Muscle of arm (tissue), 12 donors: ENCODE results near the gene P3H4. TPM values are rescaled to one million over a fixed set of nuclear protein-coding genes. Genes with fewer than 3 reads are reported as not detected.
"Not testable (repeated sequence)": the region's sequence is repeated elsewhere in the genome, so short reads cannot be mapped to it uniquely, and the experiment has no call there.

Experiments used
- DNase-seq: peaks from one replicate; pipeline ENCODE4 v3.0.0-alpha.2; 2013
- polyA plus RNA-seq, 12 donors: library from polyadenylated mRNA; unstranded; fragments of 120-200 nt; gene quantifications; one replicate each; pipeline ENCODE4 v1.2.1, GENCODE V29; 2013; ENCODE audit not compliant: insufficient read length in 12 of 12

The P3H4 gene
- polyA plus RNA-seq, 12 donors: 31.4 to 49.8 (median 35.8) TPM; not detected in 1

DNA sequence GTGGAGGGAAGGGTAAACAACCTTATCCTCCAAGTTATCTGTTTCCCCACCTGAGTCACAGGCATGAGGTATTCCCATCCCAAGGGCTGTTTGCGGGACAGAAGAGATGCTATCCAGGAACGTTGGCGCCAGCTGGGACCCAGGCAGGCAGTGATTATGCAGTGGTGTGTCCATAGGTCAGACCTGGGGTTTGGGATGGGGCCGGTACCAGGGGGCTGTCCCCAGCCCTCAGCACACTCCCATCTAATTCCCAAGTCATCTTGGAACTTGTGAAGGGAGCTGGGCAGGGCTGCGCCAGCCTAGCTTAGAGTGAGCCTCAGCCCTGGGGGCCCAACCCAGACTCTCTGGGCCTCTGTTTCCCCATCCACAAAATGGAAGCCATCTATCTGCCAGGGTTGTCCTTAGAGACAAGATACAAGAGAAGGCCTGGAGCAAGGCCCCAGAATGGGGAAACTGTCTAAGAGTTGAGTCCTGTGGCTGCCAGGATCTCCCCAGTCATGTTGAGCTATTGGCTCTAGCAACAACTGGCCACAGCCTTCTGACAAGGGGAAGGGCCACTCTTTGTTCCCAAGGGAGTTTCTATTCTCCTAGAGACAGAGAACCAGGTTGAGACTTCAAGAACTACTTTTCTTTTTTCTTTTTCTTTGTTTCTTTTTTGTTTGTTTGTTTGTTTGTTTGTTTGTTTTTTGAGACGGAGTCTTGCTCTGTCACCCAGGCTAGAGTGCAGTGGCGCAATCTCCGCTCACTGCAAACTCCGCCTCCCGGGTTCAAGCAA, 15.4 kb downstream of the P3H4 start:
- no peak for DNase-seq

DNA sequence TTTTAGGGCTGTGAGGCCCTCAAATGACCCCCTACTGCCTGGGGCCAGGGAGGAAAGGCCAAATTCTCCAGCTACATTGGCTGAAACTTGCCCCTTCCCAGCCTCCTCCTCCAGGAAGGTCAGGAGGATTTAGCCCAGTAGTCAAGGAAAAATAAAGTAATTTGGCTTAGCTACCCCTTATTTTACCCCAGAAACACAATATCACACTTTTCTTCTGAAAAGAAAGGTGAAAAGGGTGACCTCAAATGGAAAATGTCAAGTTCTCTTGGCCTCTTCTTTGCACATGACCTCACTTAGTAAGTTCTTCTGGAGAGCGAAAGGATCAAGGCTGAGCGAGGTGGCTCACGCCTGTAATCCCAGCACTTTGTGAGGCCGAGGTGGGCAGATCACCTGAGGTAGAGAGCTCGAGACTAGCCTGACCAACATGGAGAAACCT, 17.2 kb downstream of the P3H4 start:
- no peak for DNase-seq

DNA sequence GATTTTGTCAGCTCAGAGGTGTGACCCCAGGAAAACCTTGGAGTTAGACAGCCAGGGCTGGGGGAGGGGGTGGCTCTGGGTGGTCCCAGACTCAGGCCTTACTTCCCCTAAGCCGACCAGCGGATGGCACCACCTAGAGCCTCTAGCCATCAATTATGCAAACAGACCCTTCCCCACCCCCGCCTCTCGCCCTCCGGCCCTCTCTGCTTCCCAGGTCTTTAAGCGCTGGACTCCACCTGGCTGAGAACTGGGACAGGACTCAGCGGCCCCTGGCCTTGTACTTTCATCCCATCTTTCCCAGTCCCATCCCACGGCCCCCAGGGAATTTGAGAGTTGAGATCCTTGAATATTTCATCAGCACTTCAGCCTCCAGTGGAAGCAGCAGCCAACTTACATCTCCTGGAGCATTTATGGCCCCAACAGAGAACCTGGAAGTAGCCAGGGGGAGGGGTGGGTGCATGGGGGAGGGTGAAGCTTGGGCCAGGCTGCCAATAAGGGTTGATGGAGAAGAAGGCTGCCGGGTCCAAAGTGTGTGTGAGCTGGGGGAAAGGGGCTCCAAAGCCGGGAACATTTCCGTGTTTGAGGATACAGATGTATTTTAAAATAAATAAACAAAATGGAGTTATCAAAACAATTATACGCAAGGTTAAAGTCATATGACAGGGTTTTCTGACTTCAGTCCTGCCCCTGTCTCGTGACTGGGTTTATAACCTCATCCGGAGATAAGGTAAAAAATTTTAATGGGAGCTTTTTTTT, 17.8 kb downstream of the P3H4 start:
- DNase-seq: no peak

DNA sequence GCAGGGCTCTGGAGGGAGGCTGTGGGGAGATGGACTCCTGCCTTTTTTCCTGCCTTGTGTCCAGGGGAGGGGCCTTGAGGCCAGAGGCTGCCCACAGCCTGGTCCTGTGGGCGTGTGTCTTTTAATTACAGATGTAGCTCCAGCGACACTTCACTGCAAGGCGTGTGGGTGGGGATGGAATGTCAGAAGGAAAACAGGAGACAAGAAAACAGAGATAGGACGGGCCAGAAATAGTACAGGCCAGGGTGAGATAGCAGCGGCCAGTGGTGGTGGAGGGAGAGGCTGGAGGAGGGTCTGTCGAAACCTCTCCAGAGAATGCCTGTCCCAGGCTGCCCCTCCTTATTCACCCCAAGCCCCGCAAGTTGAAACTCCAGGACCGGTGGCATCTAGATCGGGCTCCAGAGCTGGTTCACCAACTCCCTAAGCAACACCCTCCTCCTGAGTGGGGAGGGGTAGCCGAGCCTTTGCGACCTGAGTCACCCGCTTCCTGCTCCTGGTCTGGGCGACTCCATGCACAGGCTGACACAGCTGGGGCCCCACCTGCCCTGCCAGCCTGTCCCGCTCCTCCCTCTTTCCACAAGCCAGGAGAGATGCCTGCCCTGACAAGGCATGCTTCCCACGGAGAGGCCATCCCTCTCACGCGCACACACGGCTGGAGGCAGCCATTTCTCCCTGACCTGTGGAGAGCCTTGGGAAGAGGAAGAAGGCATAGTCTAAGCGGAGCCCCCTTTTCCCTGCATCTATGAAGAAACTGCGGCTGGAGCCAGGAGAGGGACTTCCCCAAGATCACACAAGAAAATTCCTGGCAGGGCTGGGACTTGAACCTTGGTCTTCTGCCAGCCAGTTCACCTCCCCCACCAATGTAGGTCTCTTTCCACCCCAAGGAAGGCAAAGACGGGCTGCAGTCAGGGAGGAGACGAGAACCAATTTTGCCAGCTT, 18.6 kb downstream of the P3H4 start:
- no peak for DNase-seq

DNA sequence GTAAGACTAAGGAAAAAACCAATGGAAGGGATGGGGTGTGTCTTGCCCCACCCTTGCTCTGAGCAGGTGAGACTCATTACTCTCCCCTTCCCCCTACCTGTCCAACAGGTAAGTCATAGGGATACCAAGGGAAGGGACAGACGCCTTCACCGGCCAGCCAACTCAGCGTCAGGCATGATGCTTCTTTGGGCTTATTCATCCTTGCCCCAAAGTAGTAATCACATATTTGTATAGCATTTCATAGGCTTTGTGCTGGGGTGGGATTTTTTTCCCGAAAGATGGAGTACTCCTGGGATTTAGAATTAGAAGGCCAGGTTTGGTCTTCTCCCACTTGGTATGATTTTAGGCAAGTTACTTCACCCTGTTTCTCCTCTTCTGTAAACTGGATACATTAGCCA, 24.7 kb downstream of the P3H4 start:
- DNase-seq: no peak

DNA sequence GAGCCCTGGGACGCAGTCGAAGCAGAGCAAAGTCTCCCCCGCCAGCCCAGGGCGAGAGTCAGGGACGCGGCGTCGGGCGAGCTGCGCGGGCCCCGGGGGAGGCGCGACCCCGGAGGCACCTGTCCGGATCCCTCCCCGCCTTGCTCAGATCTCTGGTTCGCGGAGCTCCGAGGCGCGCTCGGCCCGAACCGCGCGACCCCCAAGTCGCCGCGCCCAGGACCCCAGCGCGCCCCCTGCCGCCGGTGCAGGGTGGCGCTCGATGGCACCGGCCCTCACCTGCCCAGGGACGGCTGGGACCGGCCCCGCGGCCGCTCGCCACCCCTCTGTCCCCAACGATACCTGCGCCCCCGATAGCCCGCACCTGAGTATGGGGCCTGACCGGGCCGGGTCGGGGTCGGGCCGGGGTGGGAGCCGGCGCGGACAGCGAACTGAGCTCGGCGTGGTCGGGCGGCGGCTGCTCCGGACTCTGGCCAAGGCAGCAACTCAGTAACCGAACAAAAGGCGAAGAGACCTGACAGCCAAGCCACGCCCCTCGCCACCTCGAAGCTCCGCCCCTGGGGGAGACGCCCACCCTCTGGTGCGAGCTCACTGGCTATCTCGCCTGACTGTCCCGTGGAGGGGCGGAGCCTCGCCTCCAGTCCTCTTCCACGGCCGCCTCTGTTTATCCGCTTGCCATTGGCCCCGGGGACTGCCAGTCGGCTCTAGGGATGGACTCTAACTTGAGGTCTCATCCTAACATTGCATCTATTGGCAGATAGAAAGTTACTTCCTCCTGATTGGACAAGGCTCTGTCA, 25.3 kb downstream of the P3H4 start, which contains the start of gene JUP:
JUP (minus strand) TSS at position 485 of the 794 bp plus-strand sequence. CDS start 14,857 bp downstream, outside the sequence.
- DNase-seq: peak; percentile 97

DNA sequence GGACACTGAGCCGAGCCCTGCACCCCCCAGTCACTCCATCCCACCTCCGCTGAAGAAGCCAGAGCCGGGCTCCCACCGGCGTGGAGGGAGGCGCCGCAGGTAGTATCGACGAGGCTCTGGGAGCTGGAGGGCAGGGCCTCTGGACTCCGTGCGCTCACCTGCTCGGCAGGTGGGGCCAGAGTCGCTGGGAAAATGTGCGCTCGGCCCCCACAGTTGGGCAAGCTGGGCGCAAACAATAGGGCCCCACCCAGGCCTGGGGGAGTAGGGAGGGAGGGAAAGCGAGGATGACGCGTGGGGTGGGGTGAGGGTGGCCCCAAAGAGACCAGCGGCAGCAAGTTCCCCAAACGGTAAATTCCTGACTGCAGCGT, 25.9 kb downstream of the P3H4 start:
- DNase-seq: no peak

DNA sequence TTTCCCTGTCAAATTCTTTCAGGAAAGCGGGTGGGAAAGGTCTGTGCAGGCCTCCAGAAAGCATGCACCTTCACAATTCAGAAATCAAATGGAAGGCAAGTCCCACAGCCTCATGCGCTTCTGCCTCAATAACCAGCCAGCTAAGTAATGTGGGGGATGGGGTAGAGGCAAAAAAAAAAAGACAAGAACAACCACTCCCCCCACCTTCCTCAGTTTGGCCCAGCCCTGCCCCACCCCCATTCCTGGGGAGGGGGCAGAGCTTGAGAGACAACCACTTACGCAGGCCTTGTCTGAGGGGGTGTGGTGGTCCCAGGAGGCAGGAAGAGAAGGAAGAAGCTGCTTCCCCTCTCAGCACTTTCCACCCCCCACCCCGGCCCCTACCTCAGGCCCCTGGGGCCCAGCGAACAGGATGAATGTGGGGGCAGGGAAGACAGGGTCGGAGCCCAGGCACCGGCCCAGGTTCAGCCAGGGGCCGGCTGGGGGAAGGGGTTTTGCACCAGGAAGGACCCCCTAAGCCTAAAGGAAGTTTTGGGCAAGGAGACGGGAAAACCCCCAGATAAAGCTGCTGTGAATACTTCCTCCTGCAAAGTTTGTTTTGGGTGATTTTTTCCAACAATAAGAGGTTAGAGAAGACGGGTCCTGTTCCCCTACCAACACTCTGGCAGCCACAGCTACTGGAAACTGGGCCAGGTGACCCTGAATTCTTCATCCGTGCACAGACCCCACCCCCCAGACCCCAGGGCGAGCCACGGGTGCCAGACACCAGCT, 26.5 kb downstream of the P3H4 start:
- DNase-seq: peak; percentile 45

DNA sequence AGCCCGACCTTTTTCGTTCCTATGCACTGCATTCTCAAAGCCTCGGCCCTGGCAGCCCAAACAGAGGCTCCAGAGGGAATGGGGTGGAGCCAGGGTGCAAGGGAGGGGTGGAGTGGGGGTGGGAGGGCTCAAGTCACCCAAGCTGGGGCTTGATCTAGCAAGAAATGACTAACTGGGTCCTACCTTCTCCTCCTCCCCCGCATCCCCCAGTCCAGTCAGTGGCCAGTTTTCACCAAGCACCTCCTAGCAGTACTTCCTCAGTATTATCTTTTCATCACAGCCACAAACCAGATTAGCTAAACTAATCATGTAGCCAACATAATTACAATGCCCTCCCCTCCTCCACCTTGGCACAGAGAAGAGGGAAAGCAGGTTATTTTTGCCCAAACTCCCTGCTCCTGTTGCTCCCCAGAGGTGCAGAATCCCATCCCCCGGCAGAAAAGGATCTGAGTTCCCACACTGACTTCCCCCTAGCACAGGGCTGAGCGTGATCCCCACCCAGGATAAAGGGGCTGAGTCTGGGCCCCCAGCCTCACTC, 27.5 kb downstream of the P3H4 start:
- no peak for DNase-seq

DNA sequence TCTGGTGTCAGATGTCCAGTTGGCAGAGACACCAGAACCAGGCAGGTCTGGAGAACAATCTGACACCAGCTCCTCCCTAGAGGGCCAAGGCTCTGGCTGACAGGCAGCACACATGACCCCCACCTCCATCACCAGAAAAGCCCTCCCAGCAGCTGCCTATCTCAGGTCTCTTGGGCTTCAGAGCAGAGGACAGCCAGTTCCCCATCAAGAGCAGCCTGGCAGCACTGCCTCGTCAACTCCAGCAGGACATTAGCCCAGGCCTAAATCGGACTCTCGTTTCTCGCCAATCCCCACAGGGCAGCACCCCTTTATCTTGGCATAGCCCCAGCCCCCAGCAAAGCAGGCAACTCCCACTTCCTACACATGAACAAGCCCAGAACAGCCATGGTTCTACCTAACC, 29.6 kb downstream of the P3H4 start:
- DNase-seq: no peak

DNA sequence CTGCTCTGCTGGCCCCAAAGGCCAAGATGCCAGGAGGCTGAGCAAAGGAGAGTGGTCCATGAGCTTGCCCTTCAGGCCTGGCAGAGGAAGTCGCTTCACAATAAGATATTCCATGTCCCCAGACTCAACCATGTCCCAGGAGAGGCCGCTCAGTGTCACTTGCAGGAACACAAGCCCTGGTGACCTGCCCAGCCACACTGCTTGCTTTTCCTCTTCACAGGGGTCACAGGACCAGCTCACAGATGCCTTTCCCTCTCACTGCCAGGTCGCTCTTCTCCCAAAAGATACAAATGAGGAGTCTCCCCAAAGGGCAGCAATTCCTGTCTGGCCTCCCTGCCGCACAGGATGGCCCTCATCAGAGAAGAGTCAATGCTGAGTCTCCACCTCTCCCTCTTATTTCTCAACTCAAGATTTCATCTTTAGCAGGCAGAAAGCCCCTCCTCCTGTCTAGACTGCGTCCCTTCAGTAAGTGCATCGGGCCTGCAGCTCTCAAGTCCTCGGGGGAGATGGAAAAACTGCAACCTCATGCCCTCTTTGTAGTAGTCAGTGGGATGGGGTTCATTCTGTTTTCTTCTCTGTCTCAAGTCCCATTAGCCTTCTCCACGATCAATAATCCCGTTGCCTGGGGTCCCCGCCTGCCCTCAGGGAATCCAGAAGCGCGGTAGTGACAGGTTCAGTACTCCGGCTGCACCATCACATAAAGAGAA, 30.2 kb downstream of the P3H4 start:
- DNase-seq: no peak

DNA sequence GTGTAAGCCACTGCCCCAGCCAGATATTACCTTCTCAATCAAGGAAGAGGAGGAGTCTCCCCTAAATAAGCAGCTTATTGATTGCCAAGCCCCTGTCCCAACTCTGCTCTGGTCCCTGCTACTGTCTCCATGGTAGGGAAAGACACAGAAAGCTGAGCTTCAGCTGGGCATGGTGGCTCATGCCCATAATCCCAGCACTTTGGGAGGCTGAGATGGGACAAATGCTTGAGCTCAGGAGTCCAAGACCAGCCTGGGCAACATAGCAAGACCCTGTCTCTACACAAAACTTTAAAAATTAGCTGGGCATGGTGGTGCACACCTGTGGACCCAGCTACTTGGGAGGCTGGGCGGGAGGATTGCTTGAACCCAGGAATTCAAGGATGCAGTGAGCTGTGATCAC, 31.8 kb downstream of the P3H4 start:
- DNase-seq: no peak

DNA sequence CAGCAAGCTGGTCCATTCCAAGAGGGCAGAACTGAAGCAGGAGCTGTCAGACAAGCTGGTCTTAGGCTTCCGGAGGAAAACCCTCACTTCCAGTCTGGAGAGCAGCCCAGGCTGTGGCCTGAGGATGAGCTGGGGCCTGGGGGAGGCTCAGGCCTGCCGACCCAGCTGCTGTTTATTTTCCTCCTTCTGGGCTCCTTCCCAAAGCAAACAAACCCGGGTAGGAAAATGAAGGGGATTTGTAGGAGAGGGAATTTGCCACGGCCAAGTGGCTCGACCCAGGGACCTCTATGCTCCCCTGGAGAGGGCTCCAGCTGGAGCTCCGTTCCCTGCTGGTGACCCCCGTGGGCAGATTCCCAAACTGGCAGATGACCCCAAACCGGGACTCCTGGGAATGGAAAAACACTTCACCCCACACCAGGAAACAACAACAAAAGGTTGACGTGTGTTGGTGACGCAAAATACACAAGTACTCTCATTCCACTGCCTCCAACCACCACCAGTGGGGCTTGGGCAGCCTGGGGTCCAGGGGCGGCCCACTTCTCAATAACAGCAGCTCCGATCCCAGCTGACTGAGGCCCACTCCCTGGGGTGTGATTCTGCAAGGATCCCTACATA, 34.1 kb downstream of the P3H4 start:
- DNase-seq: peak; percentile 89

DNA sequence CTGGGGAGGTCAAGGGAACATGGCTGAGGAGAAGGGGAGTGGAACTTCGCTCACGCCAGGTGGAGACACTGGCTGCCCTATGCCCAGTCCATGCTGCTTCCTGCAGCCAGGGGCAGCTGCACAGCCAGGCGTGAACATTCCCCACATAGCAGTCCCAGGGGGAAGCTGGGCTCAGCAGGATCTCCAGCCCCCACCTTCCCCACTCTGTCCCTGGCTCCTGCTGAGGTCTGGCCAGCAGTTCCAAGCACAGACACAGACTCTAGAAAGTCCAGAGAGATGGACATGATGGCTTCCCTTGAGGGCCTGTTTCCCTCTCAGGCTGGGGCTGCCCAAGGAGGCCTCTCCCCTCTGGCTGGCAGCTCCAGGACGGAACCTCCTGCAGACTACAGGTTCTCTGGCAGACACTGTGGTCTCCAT, 34.6 kb downstream of the P3H4 start:
- DNase-seq: no peak

DNA sequence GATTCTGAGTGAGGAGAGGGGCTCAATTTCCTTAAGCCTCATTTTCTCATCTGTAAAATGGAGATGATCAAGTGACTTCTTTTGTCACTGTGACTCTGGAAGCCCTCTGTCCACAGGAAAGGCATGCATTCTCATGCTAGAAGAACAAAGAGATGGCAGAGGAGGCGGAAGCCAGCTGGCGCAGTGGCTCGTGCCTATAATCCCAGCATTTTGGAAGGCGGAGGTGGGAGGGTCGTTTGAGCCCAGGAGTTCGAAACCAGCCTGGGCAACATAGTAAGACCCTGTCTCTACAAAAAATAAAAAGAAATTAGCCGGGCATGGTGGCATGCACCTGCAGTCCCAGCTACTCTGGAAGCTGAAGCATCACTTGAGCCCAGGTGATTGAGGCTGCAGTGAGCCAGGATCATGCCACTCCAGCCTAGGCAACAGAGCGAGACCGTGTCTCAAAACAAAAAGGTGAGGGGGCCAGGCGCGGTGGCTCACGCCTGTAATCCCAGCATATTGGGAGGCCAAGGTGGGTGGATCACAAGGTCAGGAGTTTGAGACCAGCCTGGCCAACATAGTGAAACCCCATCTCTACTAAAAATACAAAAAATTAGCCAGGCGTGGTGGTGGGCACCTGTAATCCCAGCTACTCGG, 35.4 kb downstream of the P3H4 start:
- DNase-seq: not testable (repeated sequence)

DNA sequence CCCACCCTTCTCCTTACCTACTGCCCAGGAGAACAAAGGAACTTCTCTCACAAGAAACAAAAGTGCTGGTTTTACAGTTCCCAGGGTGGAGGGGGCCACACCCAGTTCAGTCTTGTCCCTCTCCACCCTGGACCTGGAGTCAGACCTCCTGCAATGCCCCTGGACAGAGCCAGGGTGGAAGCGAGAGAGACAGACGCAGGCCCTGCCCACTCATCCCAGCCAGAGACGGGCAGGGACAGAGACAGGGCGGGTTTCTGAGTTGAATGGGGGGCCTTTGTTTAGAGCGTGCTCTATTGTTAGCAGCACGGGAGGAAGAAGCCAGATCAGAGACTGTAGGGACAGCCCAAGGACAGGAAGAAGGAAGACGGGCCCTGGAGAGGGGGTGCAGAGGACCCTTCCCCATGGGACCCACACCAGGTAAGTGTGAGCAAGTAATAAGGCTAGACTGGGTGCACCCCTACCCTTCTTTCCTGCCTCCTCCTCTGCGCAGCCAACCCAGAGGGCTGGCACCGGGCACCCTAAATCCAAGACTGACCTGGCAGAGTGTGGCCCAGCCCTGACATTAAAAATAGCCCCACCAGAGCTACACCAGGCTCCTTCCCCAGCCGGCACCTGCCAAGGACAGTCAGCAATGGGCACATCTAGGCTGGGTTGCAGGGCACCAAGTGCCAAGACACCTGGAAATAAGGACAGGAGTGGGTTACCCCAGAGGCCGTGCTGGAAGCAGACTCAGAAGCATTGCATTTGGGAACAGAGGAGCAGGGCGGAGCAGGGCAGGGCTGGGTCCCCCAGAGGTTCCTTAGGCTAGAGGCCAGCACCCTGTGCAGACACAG, 36.1 kb downstream of the P3H4 start:
- no peak for DNase-seq

DNA sequence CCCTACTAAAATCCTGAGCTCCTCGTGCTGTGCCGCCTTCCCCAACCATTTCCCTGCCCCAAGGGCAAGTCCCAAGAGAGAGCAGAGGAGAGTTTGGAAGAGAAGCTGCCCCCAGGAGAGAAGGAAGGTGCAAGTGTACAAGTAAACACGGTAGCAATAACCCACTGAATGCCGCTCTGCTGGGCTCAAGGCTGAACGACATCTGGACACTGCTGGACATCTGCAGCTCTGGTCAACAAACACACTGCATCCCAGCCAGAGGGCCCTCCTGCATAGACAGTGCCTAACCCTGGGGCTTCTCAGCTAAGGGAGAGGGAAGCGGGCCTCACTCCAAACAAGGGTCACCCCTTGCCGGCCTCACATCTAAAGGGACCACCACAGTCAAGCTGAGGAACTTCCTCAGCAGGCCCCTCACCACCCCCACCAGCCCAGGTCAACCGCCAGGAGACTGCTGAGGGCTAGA, 38.0 kb downstream of the P3H4 start:
- DNase-seq: no peak
